ENCODE data around the gene ST13.

- TF ChIP-seq EP300 (IDR thresholded peaks at IDR 0.05; ENCODE audit: borderline replicate concordance) = no peak
- TF ChIP-seq REST (IDR thresholded peaks at IDR 0.05; ENCODE audit: low read depth) = no peak
- no peak for TF ChIP-seq TAF1 (IDR thresholded peaks at IDR 0.05; ENCODE audit: low read depth)
- TF ChIP-seq TCF12 (IDR thresholded peaks at IDR 0.05; ENCODE audit: low read depth) = no peak
Observed at GRCh38 chr22:40803321-40803720, 53.1 kb downstream of the ST13 start.

All from Ishikawa (cell line).